ENCODE measurements around the gene HOXC11. TPM values are rescaled to one million over a fixed set of nuclear protein-coding genes. Genes with fewer than 3 reads are reported as not detected.
A peak's percentile ranks its signal among the peaks of the same experiment; 100 is the strongest.

The HOXC11 gene
- total RNA-seq, 4 donors from 2014 or later: 4.9 to 10.7 (median 6.2) TPM

GRCh38 chr12:54015018-54015931 lies 42.3 kb downstream of the HOXC11 start:
- intact Hi-C loops (cut with DNase I; ENCODE audit: low total_unique reads): no loop called here
- no peak overlapping the region for H3K4me3 ChIP-seq (ENCODE audit: low read depth, poor library complexity, severe bottlenecking)
- TF ChIP-seq POLR2A (IDR thresholded peaks at IDR 0.05): no peak
- TF ChIP-seq, protein P1, sequence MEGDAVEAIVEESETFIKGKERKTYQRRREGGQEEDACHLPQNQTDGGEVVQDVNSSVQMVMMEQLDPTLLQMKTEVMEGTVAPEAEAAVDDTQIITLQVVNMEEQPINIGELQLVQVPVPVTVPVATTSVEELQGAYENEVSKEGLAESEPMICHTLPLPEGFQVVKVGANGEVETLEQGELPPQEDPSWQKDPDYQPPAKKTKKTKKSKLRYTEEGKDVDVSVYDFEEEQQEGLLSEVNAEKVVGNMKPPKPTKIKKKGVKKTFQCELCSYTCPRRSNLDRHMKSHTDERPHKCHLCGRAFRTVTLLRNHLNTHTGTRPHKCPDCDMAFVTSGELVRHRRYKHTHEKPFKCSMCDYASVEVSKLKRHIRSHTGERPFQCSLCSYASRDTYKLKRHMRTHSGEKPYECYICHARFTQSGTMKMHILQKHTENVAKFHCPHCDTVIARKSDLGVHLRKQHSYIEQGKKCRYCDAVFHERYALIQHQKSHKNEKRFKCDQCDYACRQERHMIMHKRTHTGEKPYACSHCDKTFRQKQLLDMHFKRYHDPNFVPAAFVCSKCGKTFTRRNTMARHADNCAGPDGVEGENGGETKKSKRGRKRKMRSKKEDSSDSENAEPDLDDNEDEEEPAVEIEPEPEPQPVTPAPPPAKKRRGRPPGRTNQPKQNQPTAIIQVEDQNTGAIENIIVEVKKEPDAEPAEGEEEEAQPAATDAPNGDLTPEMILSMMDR (IDR thresholded peaks at IDR 0.05): no peak
- no peak for DNase-seq (ENCODE audit: low spot score in 2 of 2)
- 65 to 69% methylated on average over 23 of the region's 23 CpGs for WGBS, 2 donors

- intact Hi-C loops (cut with DNase I; ENCODE audit: low total_unique reads): no loop called here
- DNase-seq (ENCODE audit: low spot score in 2 of 2): no peak
- H3K4me3 ChIP-seq (ENCODE audit: low read depth, poor library complexity, severe bottlenecking): no peak overlapping the region
- 20 to 26% methylated on average over 3 of the region's 3 CpGs for WGBS, 2 donors
- TF ChIP-seq, protein P1 (IDR thresholded peaks at IDR 0.05): no peak
- TF ChIP-seq POLR2A (IDR thresholded peaks at IDR 0.05): no peak
Measured at GRCh38 chr12:54016051-54016450, 43.1 kb downstream of the HOXC11 start.

- peak in 1 of 2 donors; percentile 73 for DNase-seq (ENCODE audit: low spot score in 2 of 2)
- WGBS, 2 donors: 1 to 3% methylated on average over 25 of the region's 25 CpGs
- peak overlapping the region; percentile 42 for H3K4me3 ChIP-seq (ENCODE audit: low read depth, poor library complexity, severe bottlenecking)
- intact Hi-C loops (cut with DNase I; ENCODE audit: low total_unique reads): no loop called here
- TF ChIP-seq, protein P1 (IDR thresholded peaks at IDR 0.05): no peak
- no peak for TF ChIP-seq POLR2A (IDR thresholded peaks at IDR 0.05)
Measured at GRCh38 chr12:54016478-54016964, 43.6 kb downstream of the HOXC11 start.

DNA sequence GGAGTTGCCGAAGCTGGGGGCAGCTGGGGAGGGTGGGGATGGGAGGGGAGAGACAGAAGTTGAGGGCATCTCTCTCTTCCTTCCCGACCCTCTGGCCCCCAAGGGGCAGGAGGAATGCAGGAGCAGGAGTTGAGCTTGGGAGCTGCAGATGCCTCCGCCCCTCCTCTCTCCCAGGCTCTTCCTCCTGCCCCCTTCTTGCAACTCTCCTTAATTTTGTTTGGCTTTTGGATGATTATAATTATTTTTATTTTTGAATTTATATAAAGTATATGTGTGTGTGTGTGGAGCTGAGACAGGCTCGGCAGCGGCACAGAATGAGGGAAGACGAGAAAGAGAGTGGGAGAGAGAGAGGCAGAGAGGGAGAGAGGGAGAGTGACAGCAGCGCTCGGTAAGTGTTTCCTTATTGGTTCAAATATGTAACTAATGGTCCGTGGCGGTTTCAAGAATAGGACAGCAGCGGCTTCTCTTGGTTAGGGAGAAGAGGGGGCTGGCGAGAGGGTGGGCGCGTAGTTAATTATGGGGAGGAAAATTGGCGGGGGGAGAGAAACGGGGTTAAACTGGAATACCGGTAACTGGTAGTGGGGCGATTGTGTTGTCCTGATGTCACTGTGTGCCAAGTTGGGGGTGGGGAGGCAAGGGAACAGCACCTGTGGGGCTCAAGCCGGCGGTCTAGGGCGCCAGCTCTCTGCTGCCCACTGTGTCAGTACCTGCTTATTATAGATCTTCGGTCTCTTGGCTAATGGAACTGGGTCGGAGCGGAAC lies 44.3 kb downstream of the HOXC11 start:
- intact Hi-C loops (cut with DNase I; ENCODE audit: low total_unique reads): no loop called here
- H3K4me3 ChIP-seq (ENCODE audit: low read depth, poor library complexity, severe bottlenecking): peak overlapping the region; percentile 42
- 0% methylated on average over 24 of the region's 24 CpGs for WGBS, 2 donors
- no peak for DNase-seq (ENCODE audit: low spot score in 2 of 2)
- TF ChIP-seq POLR2A (IDR thresholded peaks at IDR 0.05): no peak
- TF ChIP-seq, protein P1 (IDR thresholded peaks at IDR 0.05): no peak

GRCh38 chr12:54017878-54018467 lies 45.0 kb downstream of the HOXC11 start:
- TF ChIP-seq POLR2A (IDR thresholded peaks at IDR 0.05): peak in 1 of 2 donors; percentile 30
- TF ChIP-seq, protein P1 (IDR thresholded peaks at IDR 0.05): no peak
- DNase-seq (ENCODE audit: low spot score in 2 of 2): peak; percentile 90 to 98
- peak overlapping the region; percentile 42 for H3K4me3 ChIP-seq (ENCODE audit: low read depth, poor library complexity, severe bottlenecking)
- intact Hi-C loops (cut with DNase I; ENCODE audit: low total_unique reads): no loop called here
- 2% methylated on average over 7 to 34 of the region's 34 CpGs for WGBS, 2 donors
